ENCODE results near the gene WNK4. TPM values are rescaled to one million over a fixed set of nuclear protein-coding genes. Genes with fewer than 3 reads are reported as not detected.

Gene WNK4
- total and polyA plus RNA-seq, 12 donors, result 0.03 to 0.14 (median 0.07) TPM; not detected in 9

GRCh38 chr17:42798383-42799380 lies 18.3 kb downstream of the WNK4 start, which contains the start of the genes CNTD1 and COA3:
CNTD1 (plus strand) TSS chr17:42798861; CDS start chr17:42799068, 207 bp downstream.
COA3 (minus strand) TSS chr17:42798704; CDS start chr17:42798681, 23 bp downstream.
- intact Hi-C loops (cut with DNase I), result loop anchor here in 1 of 10 donors (10.0 kb wide), 1 partner anchor 194 kb away; the partner anchor contains the start of genes RETREG3 and TUBG1

GRCh38 chr17:42803074-42803883 lies 22.9 kb downstream of the WNK4 start:
- no peak for TF ChIP-seq CTCF (IDR thresholded peaks at IDR 0.05)
- ATAC-seq (no peak), DNase-seq (no peak)
- Histone ChIP-seq H3K27me3 (no peaks in the 10 kb centered on the region), H3K36me3 (peaks cover 0 to 5% (median 0%) of the 10 kb centered on the region in 9 donors), H3K9me3 (no peaks in the 10 kb centered on the region), H3K4me1 (peaks cover 0 to 7% (median 4%) of the 10 kb centered on the region in 9 donors), H3K4me3 (no peak overlapping the region), H3K27ac (no peak overlapping the region)
- WGBS, 2 donors, result 57 to 60% methylated on average over 2 of the region's 2 CpGs
- intact Hi-C loops (cut with DNase I), result no loop called here

More at GRCh38 chr17:42798383-42799380, 18.3 kb downstream of the WNK4 start, which contains the start of the genes CNTD1 and COA3:
- no peaks in the 10 kb centered on the region for H3K9me3 ChIP-seq
- H3K27ac ChIP-seq, result peak within 1 kb of the TSS; percentile 40 to 91 (median 78)
- ATAC-seq (peak; percentile 93 to 99 (median 98)), DNase-seq (peak; percentile 87)
- peak within 1 kb of the TSS; percentile 68 to 96 (median 88) for H3K4me3 ChIP-seq
- peaks cover 0 to 23% (median 17%) of the 10 kb centered on the region in 9 donors for H3K4me1 ChIP-seq
- WGBS, 2 donors, result 26% methylated on average over 66 of the region's 66 CpGs
- H3K36me3 ChIP-seq, result peaks cover 0 to 19% (median 4%) of the 10 kb centered on the region in 9 donors
- no peaks in the 10 kb centered on the region for H3K27me3 ChIP-seq
- peak in 2 of 9 donors; percentile 4 to 16 for TF ChIP-seq CTCF (IDR thresholded peaks at IDR 0.05)

GRCh38 chr17:42804918-42805367 lies 24.5 kb downstream of the WNK4 start:
- 93 to 97% methylated on average over 1 of the region's 1 CpG for WGBS, 2 donors
- TF ChIP-seq CTCF (IDR thresholded peaks at IDR 0.05), result no peak
- peaks cover 0 to 22% (median under 1%) of the 10 kb centered on the region in 9 donors for H3K36me3 ChIP-seq
- H3K27ac ChIP-seq, result no peak overlapping the region
- H3K9me3 ChIP-seq, result no peaks in the 10 kb centered on the region
- DNase-seq (no peak), ATAC-seq (no peak)
- intact Hi-C loops (cut with DNase I), result no loop called here
- no peaks in the 10 kb centered on the region for H3K27me3 ChIP-seq
- no peak overlapping the region for H3K4me3 ChIP-seq
- H3K4me1 ChIP-seq, result no peaks in the 10 kb centered on the region
